ENCODE measurements around the gene TMBIM1. TPM values are rescaled to one million over a fixed set of nuclear protein-coding genes. Genes with fewer than 3 reads are reported as not detected.

The TMBIM1 gene
- total and polyA plus RNA-seq, 8 donors, result 56.6 to 196 (median 159) TPM

DNA sequence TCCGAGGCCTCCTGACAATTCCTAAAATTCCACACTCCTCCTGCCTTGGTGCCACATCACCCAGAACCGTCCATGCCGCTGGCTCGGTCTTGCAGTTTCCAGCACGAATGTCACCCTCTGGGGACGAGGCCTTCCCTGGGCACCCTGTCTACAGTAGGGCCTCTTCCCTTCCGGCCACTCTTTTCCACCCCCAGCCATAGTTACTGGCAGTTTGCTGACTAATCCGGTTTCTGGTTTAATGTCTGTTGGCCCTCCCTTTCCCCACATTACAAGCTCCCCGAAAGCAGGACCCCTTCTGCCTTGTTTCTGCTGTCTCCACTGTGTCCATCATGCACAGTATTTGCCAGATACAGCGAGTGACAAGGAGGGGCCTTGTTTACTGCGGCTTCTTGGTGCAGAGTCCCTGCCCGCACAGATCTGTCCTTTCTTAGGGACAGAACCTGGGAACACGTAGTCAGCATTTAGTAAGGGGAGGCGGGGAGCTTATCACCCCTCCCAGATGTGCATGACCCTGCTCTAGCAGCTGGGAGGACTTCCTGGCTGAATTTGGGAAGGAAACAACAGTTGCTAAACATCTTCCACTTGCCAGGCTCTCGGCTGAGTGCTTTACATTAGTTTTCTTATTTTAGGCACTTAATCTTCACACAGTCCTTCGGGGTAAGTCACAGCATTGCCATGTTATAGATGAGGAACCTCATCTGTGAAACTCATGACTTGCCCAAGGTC is 40.8 kb upstream of the TMBIM1 start:
- H3K4me3 ChIP-seq, result no peak overlapping the region
- DNase-seq (peak in 1 of 6 donors; percentile 32), FAIRE-seq (no peak), ATAC-seq (peak in 3 of 4 donors; percentile 12 to 70 (median 67))
- no peak for TF ChIP-seq CTCF (IDR thresholded peaks at IDR 0.05)
- intact Hi-C loops (cut with DNase I), result no loop called here
- no peaks in the 10 kb centered on the region for H3K4me1 ChIP-seq
- peak overlapping the region in 2 of 4 donors; percentile 8 to 48 for H3K27ac ChIP-seq
- H3K36me3 ChIP-seq, result no peaks in the 10 kb centered on the region
- no peaks in the 10 kb centered on the region for H3K9me3 ChIP-seq
- H3K27me3 ChIP-seq, result no peaks in the 10 kb centered on the region
- WGBS, 2 donors, result 80 to 87% methylated on average over 16 of the region's 16 CpGs

GRCh38 chr2:218332288-218332687 is 40.0 kb upstream of the TMBIM1 start:
- H3K4me3 ChIP-seq, result no peak overlapping the region
- no peaks in the 10 kb centered on the region for H3K27me3 ChIP-seq
- peak in 1 of 6 donors; percentile 10 for DNase-seq
- no peak for FAIRE-seq
- intact Hi-C loops (cut with DNase I), result no loop called here
- no peak for TF ChIP-seq CTCF (IDR thresholded peaks at IDR 0.05)
- 91 to 100% methylated on average over 1 of the region's 1 CpG for WGBS, 2 donors
- H3K9me3 ChIP-seq, result no peaks in the 10 kb centered on the region
- no peaks in the 10 kb centered on the region for H3K4me1 ChIP-seq
- H3K36me3 ChIP-seq, result no peaks in the 10 kb centered on the region
- peak overlapping the region in 1 of 4 donors; percentile 48 for H3K27ac ChIP-seq
- peak in 2 of 4 donors; percentile 19 to 21 for ATAC-seq

DNA sequence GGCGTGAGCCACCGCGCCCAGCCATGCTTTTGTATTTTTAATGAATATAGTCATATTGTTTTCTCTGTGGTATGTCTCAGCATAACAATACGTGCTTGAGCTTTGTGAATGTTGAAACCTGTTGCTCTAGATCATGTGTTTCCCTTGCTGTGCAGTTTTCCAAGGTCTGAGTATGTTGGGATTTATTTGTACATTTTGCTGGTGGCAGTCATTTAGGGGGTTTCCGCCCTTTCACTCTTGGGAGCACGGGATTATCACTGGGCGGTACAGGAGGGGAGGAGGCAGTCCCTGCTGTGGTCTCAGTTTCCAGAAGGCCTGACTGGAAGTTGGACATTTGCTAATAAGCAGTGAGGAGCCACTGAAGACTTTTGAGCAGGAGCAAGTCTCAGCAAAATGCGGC is 39.4 kb upstream of the TMBIM1 start:
- FAIRE-seq, result no peak
- Histone ChIP-seq H3K27ac (peak overlapping the region in 1 of 4 donors; percentile 30), H3K27me3 (no peaks in the 10 kb centered on the region), H3K36me3 (no peaks in the 10 kb centered on the region), H3K4me3 (no peak overlapping the region), H3K4me1 (no peaks in the 10 kb centered on the region), H3K9me3 (no peaks in the 10 kb centered on the region)
- no peak for DNase-seq
- peak in 2 of 4 donors; percentile 24 to 27 for ATAC-seq
- intact Hi-C loops (cut with DNase I), result no loop called here
- TF ChIP-seq CTCF (IDR thresholded peaks at IDR 0.05), result no peak
- 84 to 87% methylated on average over 8 of the region's 8 CpGs for whole genome bisulfite sequencing, 2 donors

DNA sequence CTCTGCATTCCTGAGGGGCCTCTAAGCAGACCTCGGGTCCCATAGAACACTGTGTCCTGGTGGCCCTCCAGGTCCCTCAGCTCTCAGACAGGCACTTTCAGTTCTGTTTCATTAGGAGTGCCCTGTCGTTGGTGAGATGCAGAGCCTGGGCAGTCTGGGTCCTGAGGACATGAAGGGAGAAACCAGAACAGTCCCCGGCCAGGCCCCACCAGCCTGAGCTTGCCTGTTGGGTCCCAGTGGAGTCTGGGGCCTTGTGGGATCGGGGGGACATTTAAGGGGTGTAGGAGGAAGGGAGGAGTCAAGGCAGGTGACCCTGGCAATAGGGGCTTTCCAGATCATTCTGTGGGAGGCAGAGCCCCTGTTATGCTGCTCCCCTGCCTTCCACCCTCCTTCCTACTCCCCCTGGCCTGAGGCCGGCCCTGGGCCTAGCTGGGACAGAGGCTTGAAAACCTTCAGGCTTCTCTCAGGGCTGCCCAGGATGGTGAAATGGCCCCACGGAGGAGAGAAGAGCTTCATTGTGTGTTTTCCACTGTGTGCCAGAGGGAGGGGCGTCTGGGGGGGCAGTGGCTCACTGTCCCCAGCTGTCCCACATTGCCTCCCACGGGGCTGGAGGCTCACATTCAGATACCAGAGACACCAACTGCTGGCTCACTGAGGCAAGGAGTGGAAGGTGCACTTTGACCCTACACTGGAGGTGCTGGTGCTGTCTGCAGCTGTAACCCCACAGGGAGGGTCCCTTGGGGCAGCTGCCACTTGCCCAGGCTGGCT is 37.7 kb upstream of the TMBIM1 start:
- no peak for TF ChIP-seq CTCF (IDR thresholded peaks at IDR 0.05)
- ATAC-seq, result no peak
- H3K27me3 ChIP-seq, result no peaks in the 10 kb centered on the region
- no peaks in the 10 kb centered on the region for H3K4me1 ChIP-seq
- intact Hi-C loops (cut with DNase I), result no loop called here
- WGBS, 2 donors, result 66 to 68% methylated on average over 7 to 8 of the region's 8 CpGs
- H3K27ac ChIP-seq, result no peak overlapping the region
- H3K4me3 ChIP-seq, result no peak overlapping the region
- H3K36me3 ChIP-seq, result no peaks in the 10 kb centered on the region
- FAIRE-seq, result no peak
- no peaks in the 10 kb centered on the region for H3K9me3 ChIP-seq
- no peak for DNase-seq
